DND-41 (cell line): ENCODE measurements around the gene RAB35.

Experiments used
- ATAC-seq: fragments of 200-7000 bp; cut with Tn5 transposase; 3 replicates; pipeline ENCODE4 v1.9.1; 2021; ENCODE audit warnings: low read depth; ENCODE audit not compliant: insufficient read depth
- DNase-seq: peaks from one replicate; pipeline ENCODE4 v3.0.0-alpha.2; 2020
- H2AFZ ChIP-seq: 2 replicates; pipeline ENCODE4 v1.6.0; 2012; ENCODE audit warnings: low read depth, low read length
- H3K27ac ChIP-seq: 2 replicates; pipeline ENCODE4 v1.5.1; 2012; ENCODE audit warnings: low read length, inconsistent platforms
- H3K27me3 ChIP-seq: fragments of 200-600 bp; sonication (generic); 2 replicates; pipeline ENCODE4 v1.6.0; 2012; ENCODE audit warnings: low read length, mild to moderate bottlenecking, inconsistent platforms; ENCODE audit not compliant: insufficient read depth, poor library complexity
- H3K36me3 ChIP-seq: 2 replicates; pipeline ENCODE4 v1.5.1; 2012; ENCODE audit warnings: low read length, inconsistent platforms; ENCODE audit not compliant: insufficient read depth
- H3K4me1 ChIP-seq: 2 replicates; pipeline ENCODE4 v1.5.1; 2012; ENCODE audit warnings: mild to moderate bottlenecking, low read length; ENCODE audit not compliant: insufficient read depth
- H3K4me2 ChIP-seq: 2 replicates; pipeline ENCODE4 v1.6.0; 2012; ENCODE audit warnings: mild to moderate bottlenecking, moderate library complexity, low read length, inconsistent platforms; ENCODE audit not compliant: insufficient read depth
- H3K4me3 ChIP-seq, 2 experiments: fragments of 200-600 bp in 1 of 2; shearing (Covaris generic) in 1 of 2; 2 replicates each; pipeline ENCODE4 v1.5.1; 2012 to 2016; ENCODE audit warnings: inconsistent platforms in 2 of 2, low read length in 2 of 2, mild to moderate bottlenecking in 2 of 2, low read depth in 1 of 2, moderate library complexity in 1 of 2
- H3K79me2 ChIP-seq: 2 replicates; pipeline ENCODE4 v1.6.0; 2012; ENCODE audit warnings: low read length, inconsistent platforms; ENCODE audit not compliant: insufficient read depth
- H3K9ac ChIP-seq: 2 replicates; pipeline ENCODE4 v1.6.0; 2012; ENCODE audit warnings: low read depth, mild to moderate bottlenecking, inconsistent platforms, low read length, moderate library complexity
- H3K9me3 ChIP-seq: 2 replicates; pipeline ENCODE4 v1.5.1; 2012; ENCODE audit warnings: low read length, moderate library complexity, mild to moderate bottlenecking, inconsistent platforms; ENCODE audit not compliant: insufficient read depth, severe bottlenecking
- H4K20me1 ChIP-seq: 2 replicates; pipeline ENCODE4 v1.6.0; 2012; ENCODE audit warnings: low read length; ENCODE audit not compliant: insufficient read depth
- EZH2 ChIP-seq: IDR thresholded peaks from 3 replicates; pipeline ENCODE4 v1.6.1; 2012; ENCODE audit warnings: borderline replicate concordance, low read depth, mild to moderate bottlenecking, moderate library complexity, low read length, inconsistent platforms; ENCODE audit not compliant: severe bottlenecking
- TF ChIP-seq, protein P1 (sequence below): IDR thresholded peaks from 2 replicates; pipeline ENCODE4 v1.5.1; 2012; ENCODE audit warnings: borderline replicate concordance, low read length, moderate library complexity, mild to moderate bottlenecking; ENCODE audit not compliant: poor library complexity, severe bottlenecking; ENCODE audit errors: extremely low read depth

The RAB35 gene

DNA sequence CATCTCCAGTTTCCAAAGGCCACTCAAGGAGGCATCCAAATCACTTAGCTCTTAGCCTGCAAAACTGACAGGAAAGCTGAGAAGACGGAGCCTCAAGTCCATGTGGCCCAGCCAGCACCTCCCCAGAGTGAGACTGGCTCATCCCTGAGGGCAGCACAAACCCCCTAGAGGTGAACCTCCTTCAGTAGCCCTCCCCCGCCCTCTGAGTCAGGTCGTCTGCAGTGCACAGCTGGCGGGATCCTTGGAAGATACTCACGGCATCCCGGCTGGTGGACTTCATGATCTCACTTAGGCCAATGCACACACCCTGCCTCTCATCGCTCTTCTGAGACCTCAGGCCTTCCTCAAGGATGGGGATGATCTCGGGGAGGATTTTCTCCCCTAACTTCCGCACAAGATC lies 24.1 kb upstream of the RAB35 start:
- DNase-seq (no peak), ATAC-seq (no peak)
- H3K27me3 ChIP-seq = no peaks in the 10 kb centered on the region
- no peak overlapping the region for H3K4me3 ChIP-seq
- no peaks in the 10 kb centered on the region for H3K79me2 ChIP-seq
- H3K4me2 ChIP-seq = no peak overlapping the region
- H3K4me1 ChIP-seq = no peaks in the 10 kb centered on the region
- H3K9me3 ChIP-seq = no peaks in the 10 kb centered on the region
- H3K36me3 ChIP-seq = peaks cover 93% of the 10 kb centered on the region
- no peak overlapping the region for H3K27ac ChIP-seq
- no peak overlapping the region for H3K9ac ChIP-seq
- TF ChIP-seq EZH2 = no peak
- TF ChIP-seq, protein P1, sequence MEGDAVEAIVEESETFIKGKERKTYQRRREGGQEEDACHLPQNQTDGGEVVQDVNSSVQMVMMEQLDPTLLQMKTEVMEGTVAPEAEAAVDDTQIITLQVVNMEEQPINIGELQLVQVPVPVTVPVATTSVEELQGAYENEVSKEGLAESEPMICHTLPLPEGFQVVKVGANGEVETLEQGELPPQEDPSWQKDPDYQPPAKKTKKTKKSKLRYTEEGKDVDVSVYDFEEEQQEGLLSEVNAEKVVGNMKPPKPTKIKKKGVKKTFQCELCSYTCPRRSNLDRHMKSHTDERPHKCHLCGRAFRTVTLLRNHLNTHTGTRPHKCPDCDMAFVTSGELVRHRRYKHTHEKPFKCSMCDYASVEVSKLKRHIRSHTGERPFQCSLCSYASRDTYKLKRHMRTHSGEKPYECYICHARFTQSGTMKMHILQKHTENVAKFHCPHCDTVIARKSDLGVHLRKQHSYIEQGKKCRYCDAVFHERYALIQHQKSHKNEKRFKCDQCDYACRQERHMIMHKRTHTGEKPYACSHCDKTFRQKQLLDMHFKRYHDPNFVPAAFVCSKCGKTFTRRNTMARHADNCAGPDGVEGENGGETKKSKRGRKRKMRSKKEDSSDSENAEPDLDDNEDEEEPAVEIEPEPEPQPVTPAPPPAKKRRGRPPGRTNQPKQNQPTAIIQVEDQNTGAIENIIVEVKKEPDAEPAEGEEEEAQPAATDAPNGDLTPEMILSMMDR = no peak
- H2AFZ ChIP-seq = no peak overlapping the region
- peaks cover 3% of the 10 kb centered on the region; the same call in 1 of the 2 replicates for H4K20me1 ChIP-seq

DNA sequence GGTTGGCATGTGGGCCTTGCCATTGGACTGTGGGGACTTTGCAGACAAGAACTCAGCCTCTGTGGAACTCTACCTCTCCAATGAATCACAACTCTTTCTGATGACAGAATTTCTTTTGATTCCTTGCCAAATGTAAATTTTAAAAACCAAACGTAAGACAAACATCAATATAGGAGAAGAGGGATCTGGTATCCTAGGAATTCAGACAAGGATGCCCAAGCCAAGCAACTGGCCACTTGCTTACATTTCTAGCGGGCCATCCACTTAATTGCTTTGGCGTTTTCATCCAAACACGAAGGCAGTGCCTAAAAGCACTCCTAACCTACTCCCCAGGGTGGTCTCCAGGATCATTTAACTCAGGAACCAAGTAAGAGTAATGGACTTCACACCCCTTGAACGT lies 23.4 kb upstream of the RAB35 start:
- Histone ChIP-seq H4K20me1 (peaks cover 3% of the 10 kb centered on the region; the same call in 1 of the 2 replicates), H2AFZ (no peak overlapping the region), H3K4me1 (no peaks in the 10 kb centered on the region), H3K79me2 (no peaks in the 10 kb centered on the region), H3K27ac (no peak overlapping the region), H3K4me2 (no peak overlapping the region), H3K36me3 (peaks cover 91% of the 10 kb centered on the region), H3K9ac (no peak overlapping the region), H3K27me3 (no peaks in the 10 kb centered on the region), H3K4me3 (no peak overlapping the region), H3K9me3 (no peaks in the 10 kb centered on the region)
- no peak for DNase-seq
- no peak for ATAC-seq
- TF ChIP-seq EZH2 = no peak
- TF ChIP-seq, protein P1 = no peak

DNA sequence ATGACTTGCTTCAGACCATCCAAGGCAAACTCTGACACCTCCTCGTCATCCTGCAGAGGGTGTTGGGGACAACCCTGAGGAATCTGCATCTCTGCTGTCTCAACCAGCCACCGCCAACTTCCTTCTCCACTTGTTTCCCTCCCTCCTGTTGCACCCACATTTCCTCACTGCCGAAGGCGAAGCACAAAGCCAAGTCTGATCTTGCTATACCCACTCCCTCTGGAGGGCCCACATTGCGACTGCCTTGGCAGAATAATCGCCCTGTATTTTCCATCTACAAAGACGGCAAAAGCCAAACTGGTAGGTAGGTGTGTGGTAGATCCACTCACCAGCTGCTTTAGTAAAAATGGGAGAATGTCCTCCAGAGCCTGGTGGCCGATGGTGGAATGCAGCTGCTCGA lies 21.8 kb upstream of the RAB35 start:
- Histone ChIP-seq H3K27me3 (no peaks in the 10 kb centered on the region), H3K4me3 (no peak overlapping the region), H3K79me2 (no peaks in the 10 kb centered on the region), H3K9ac (no peak overlapping the region), H3K36me3 (peaks cover 94% of the 10 kb centered on the region), H3K4me1 (no peaks in the 10 kb centered on the region), H4K20me1 (peaks cover 8% of the 10 kb centered on the region), H3K4me2 (no peak overlapping the region), H3K9me3 (no peaks in the 10 kb centered on the region), H3K27ac (no peak overlapping the region), H2AFZ (no peak overlapping the region)
- no peak for TF ChIP-seq EZH2
- TF ChIP-seq, protein P1 = no peak
- no peak for DNase-seq
- no peak for ATAC-seq

DNA sequence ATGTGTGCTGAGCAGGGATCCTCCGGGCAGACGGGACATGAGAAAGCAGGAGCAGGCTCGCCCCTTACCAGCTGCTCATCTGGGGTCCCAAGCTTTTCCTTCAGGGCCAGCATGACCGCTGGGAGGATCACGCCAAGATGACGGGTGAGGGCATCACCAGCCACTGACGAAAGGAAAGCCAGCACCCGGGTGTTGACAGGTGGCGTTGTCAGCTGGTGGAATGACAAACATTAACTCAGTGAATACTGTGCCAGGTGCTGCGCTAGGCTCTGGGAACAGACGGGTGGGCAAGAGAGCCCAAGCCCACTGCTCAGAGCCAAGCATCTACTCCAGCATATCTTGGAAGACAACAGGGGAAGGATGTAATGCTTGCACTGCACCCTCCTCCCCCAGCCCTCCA lies 21.3 kb upstream of the RAB35 start:
- ATAC-seq (no peak), DNase-seq (no peak)
- Histone ChIP-seq H3K4me2 (no peak overlapping the region), H3K4me1 (no peaks in the 10 kb centered on the region), H3K27ac (no peak overlapping the region), H2AFZ (no peak overlapping the region), H3K4me3 (no peak overlapping the region), H3K9ac (no peak overlapping the region), H3K79me2 (no peaks in the 10 kb centered on the region), H3K27me3 (no peaks in the 10 kb centered on the region), H3K9me3 (no peaks in the 10 kb centered on the region), H3K36me3 (peaks cover 94% of the 10 kb centered on the region), H4K20me1 (peaks cover 8% of the 10 kb centered on the region)
- no peak for TF ChIP-seq EZH2
- TF ChIP-seq, protein P1 = no peak
